CD4-positive, alpha-beta T cell treated with Interleukin-15 for 1 hour (primary cell): Measurements from ENCODE around the gene SNAP25.

Experiments
- DNase-seq: peaks from one replicate; pipeline ENCODE4 v3.0.0-alpha.2; 2020

The SNAP25 gene

GRCh38 chr20:10307359-10307735, 88.7 kb downstream of the SNAP25 start:
- DNase-seq: no peak

- no peak for DNase-seq
These were observed 90.0 kb downstream of the SNAP25 start for GRCh38 chr20:10308652-10309051.

- no peak for DNase-seq
These were observed 90.7 kb downstream of the SNAP25 start for GRCh38 chr20:10309326-10309725.

- DNase-seq: no peak
These were observed 93.5 kb downstream of the SNAP25 start for GRCh38 chr20:10312111-10312510.

GRCh38 chr20:10313215-10313614, 94.6 kb downstream of the SNAP25 start:
- no peak for DNase-seq

- DNase-seq: no peak
These were observed 95.1 kb downstream of the SNAP25 start for GRCh38 chr20:10313701-10314100.

- DNase-seq: no peak
These were observed 95.6 kb downstream of the SNAP25 start for GRCh38 chr20:10314198-10314597.

- DNase-seq: no peak
These were observed 96.5 kb downstream of the SNAP25 start for GRCh38 chr20:10315138-10315537.

- no peak for DNase-seq
These were observed 98.0 kb downstream of the SNAP25 start for GRCh38 chr20:10316582-10316981.

- DNase-seq: no peak
These were observed 99.8 kb downstream of the SNAP25 start for GRCh38 chr20:10318291-10319024.

GRCh38 chr20:10319855-10320254, 101.2 kb downstream of the SNAP25 start:
- no peak for DNase-seq

GRCh38 chr20:10321138-10321717, 102.6 kb downstream of the SNAP25 start:
- DNase-seq: no peak

GRCh38 chr20:10322073-10323012, 103.7 kb downstream of the SNAP25 start:
- DNase-seq: no peak

- DNase-seq: no peak
These were observed 105.1 kb downstream of the SNAP25 start for GRCh38 chr20:10323729-10324128.

GRCh38 chr20:10324198-10324847, 105.7 kb downstream of the SNAP25 start:
- no peak for DNase-seq

GRCh38 chr20:10328897-10329255, 110.2 kb downstream of the SNAP25 start:
- DNase-seq: no peak

- DNase-seq: no peak
These were observed 110.9 kb downstream of the SNAP25 start for GRCh38 chr20:10329387-10330005.

GRCh38 chr20:10330071-10330470, 111.4 kb downstream of the SNAP25 start:
- no peak for DNase-seq

GRCh38 chr20:10332656-10333415, 114.2 kb downstream of the SNAP25 start:
- DNase-seq: no peak

GRCh38 chr20:10336959-10337729, 118.5 kb downstream of the SNAP25 start:
- DNase-seq: no peak
